MCF 10A (cell line): ENCODE measurements around the gene MEIS2. TPM values are rescaled to one million over a fixed set of nuclear protein-coding genes. Genes with fewer than 3 reads are reported as not detected.

Experiments used
- BruUV-seq: library from RNA; stranded (reverse); fragments of 400-500 nt; replicated peaks from 2 replicates; lab custom pipeline; 2021; lab: Mats Ljungman, UMichigan
- CTCF ChIA-PET: fragments of 300-600 bp; sonication (Branson Sonifier 250); formaldehyde crosslinking; extraction: SDS; loops from one replicate; lab custom pipeline; 2021; ENCODE audit warnings: antibody characterized with exemption, inconsistent platforms; lab: Yijun Ruan, JAX
- POLR2A ChIA-PET: fragments of 300-600, 350-650 bp; sonication (Branson Sonifier 250); formaldehyde crosslinking; extraction: SDS; loops from one replicate; lab custom pipeline; 2020; ENCODE audit warnings: antibody characterized with exemption, inconsistent platforms; lab: Yijun Ruan, JAX
- DNase-seq: peaks from one replicate; pipeline ENCODE4 v3.0.0-alpha.2; 2018; ENCODE audit not compliant: unreplicated experiment
- H3K27ac Mint-ChIP-seq: one replicate; pipeline ENCODE4 v1.8.0; 2022; ENCODE audit warnings: mild to moderate bottlenecking, low read depth, mixed read lengths; ENCODE audit not compliant: unreplicated experiment
- H3K27me3 Mint-ChIP-seq: one replicate; pipeline ENCODE4 v1.8.0; 2022; ENCODE audit warnings: mixed read lengths; ENCODE audit not compliant: insufficient read depth, unreplicated experiment
- H3K36me3 Mint-ChIP-seq: one replicate; pipeline ENCODE4 v1.8.0; 2022; ENCODE audit warnings: mild to moderate bottlenecking, moderate library complexity, mixed read lengths; ENCODE audit not compliant: insufficient read depth, unreplicated experiment
- H3K4me1 Mint-ChIP-seq: one replicate; pipeline ENCODE4 v1.8.0; 2022; ENCODE audit warnings: mixed read lengths; ENCODE audit not compliant: insufficient read depth, unreplicated experiment
- H3K4me3 Mint-ChIP-seq: one replicate; pipeline ENCODE4 v1.8.0; 2022; ENCODE audit warnings: mild to moderate bottlenecking, moderate library complexity, mixed read lengths; ENCODE audit not compliant: unreplicated experiment
- H3K9me3 Mint-ChIP-seq: one replicate; pipeline ENCODE4 v1.8.0; 2022; ENCODE audit warnings: mixed read lengths; ENCODE audit not compliant: unreplicated experiment
- CTCF ChIP-seq: fragments of 200-600 bp; IDR thresholded peaks from one replicate; pipeline ENCODE4 v1.8.0; 2022; ENCODE audit warnings: antibody characterized with exemption, mild to moderate bottlenecking; ENCODE audit not compliant: unreplicated experiment
- intact Hi-C: fragments of 100-400 bp; cut with micrococcal nuclease; formaldehyde crosslinking; loops from 2 replicates; pipeline ENCODE4 v1.14.1; 2022
- total RNA-seq: library from RNA; stranded (reverse); gene quantifications from 2 replicates; pipeline ENCODE4 v1.2.3, GENCODE V29; 2022

MEIS2 gene
- total RNA-seq, 1 experiment from 2014 or later: 6.9 TPM

- peak; percentile 43 for DNase-seq
- POLR2A ChIA-PET: interaction anchor here (0.6 kb wide), 2 partner anchors 198 to 323 kb away, joined by 3 read pairs; no protein-coding TSS in a partner anchor
- Mint-ChIP-seq H3K27me3 (no peaks in the 10 kb centered on the region), H3K4me3 (peak overlapping the region; percentile 100), H3K9me3 (no peaks in the 10 kb centered on the region), H3K27ac (peak overlapping the region; percentile 92), H3K36me3 (no peaks in the 10 kb centered on the region), H3K4me1 (peaks cover 31% of the 10 kb centered on the region)
- no TSS peak for BruUV-seq
- intact Hi-C loops: no loop called here
- CTCF ChIA-PET: no interaction called here
- no peak for TF ChIP-seq CTCF
Observed at GRCh38 chr15:37098468-37099318, 1.7 kb downstream of the MEIS2 start.

- Mint-ChIP-seq H3K4me3 (peak overlapping the region; percentile 100), H3K27ac (peak overlapping the region; percentile 92), H3K36me3 (peaks cover 13% of the 10 kb centered on the region), H3K27me3 (no peaks in the 10 kb centered on the region), H3K9me3 (no peaks in the 10 kb centered on the region), H3K4me1 (peaks cover 32% of the 10 kb centered on the region)
- no TSS peak for BruUV-seq
- no peak for TF ChIP-seq CTCF
- DNase-seq: no peak
- ChIA-PET CTCF (interaction anchor here (1.0 kb wide), 1 partner anchor 84 kb away, joined by 4 read pairs; no protein-coding TSS in a partner anchor), POLR2A (no interaction called here)
- intact Hi-C loops: no loop called here
Observed at GRCh38 chr15:37097144-37097919, 3.0 kb downstream of the MEIS2 start.

GRCh38 chr15:37096558-37097143 is 3.7 kb downstream of the MEIS2 start:
- H3K9me3 Mint-ChIP-seq: no peaks in the 10 kb centered on the region
- ChIA-PET POLR2A (interaction anchor here (1.2 kb wide), 1 partner anchor 10 kb away, joined by 3 read pairs; no protein-coding TSS in a partner anchor), CTCF (interaction anchor here (1.0 kb wide), 2 partner anchors 37 to 83 kb away, joined by 3 to 4 read pairs; no protein-coding TSS in a partner anchor)
- peaks cover 28% of the 10 kb centered on the region for H3K4me1 Mint-ChIP-seq
- peak overlapping the region; percentile 92 for H3K27ac Mint-ChIP-seq
- peaks cover 13% of the 10 kb centered on the region for H3K36me3 Mint-ChIP-seq
- TSS peak; percentile 16 for BruUV-seq
- DNase-seq: no peak
- no peak for TF ChIP-seq CTCF
- peak overlapping the region; percentile 100 for H3K4me3 Mint-ChIP-seq
- no peaks in the 10 kb centered on the region for H3K27me3 Mint-ChIP-seq
- intact Hi-C loops: no loop called here
